Measurements from ENCODE around the gene MED13L.
"Not testable (repeated sequence)": the region's sequence is repeated elsewhere in the genome, so short reads cannot be mapped to it uniquely, and the experiment has no call there.

Gene MED13L

DNA sequence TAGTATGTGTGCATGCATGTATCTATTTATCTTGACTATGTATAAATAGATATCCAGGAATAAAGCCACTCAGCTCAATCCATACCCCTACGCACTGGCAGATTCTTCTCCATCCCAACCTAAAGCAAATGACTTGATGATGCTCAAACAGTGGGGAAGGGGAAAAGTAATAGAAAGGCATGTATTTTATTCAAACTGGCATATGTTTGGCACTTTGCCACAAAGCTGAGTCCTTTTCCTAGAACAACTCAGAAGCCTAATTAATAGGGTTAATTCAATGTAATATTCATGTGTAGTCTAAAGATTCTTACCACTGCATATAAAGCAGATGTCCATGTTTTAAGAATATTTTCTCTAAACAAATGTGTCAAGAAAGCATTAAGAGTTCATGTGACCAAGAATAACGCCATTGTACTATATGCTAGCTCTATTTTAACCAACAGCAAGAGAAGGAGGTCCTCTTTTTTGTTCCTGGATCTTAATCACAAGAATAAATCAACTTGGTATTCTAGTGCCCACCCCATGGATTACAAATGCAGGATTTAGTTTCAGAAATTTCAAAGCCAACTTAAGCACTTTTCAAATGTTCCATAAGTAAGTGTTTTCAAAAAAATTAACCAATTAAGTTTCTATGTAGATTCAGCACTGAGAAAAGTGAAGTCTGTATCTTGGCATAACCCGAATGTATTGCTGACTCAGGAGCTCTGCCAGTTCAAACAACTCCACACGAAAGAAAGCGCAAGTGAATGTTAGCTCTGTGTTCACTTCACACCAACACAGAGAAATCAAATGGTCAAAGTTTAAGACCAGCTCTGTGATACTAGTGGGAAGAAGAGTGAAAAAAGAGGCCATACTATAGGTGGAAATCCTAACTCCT, 233.6 kb downstream of the MED13L start:
- DNase-seq, result no peak

DNA sequence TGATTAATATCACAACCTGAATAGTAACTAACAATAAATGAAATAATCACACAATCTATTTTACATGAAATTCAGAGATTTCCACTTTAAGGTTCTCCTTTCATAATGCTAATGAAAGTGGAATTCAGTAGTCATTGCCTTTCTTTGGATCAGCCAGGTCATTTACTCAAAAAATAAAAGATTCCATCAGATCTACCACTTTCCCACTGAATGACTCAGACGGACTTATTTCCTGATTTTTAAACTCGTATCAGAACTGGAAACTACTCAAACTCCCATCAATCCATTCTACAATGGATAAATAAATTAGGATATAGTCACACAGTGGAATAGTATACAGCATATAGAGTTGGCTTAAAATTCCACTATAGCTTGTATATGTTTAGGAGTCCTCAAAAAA, 237.1 kb downstream of the MED13L start:
- no peak for DNase-seq

DNA sequence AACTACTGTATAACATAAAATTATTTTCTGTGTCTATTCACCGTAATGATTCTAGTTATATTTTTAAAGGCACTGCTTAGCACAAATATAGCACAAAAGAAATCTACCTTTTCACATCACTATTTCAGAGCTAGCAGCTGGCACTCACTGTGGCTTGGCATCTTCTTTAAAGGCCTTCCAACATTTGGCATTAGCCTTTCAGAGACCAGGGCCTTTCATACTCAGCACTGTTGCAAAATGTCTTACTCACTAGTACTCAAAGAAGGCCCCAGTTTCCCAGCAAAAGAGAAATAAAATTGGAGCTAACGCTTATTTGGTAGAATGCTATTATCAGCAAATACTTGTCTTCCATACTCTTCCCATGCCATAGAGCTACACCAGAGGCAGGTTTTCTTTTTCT, 238.4 kb downstream of the MED13L start:
- no peak for DNase-seq

DNA sequence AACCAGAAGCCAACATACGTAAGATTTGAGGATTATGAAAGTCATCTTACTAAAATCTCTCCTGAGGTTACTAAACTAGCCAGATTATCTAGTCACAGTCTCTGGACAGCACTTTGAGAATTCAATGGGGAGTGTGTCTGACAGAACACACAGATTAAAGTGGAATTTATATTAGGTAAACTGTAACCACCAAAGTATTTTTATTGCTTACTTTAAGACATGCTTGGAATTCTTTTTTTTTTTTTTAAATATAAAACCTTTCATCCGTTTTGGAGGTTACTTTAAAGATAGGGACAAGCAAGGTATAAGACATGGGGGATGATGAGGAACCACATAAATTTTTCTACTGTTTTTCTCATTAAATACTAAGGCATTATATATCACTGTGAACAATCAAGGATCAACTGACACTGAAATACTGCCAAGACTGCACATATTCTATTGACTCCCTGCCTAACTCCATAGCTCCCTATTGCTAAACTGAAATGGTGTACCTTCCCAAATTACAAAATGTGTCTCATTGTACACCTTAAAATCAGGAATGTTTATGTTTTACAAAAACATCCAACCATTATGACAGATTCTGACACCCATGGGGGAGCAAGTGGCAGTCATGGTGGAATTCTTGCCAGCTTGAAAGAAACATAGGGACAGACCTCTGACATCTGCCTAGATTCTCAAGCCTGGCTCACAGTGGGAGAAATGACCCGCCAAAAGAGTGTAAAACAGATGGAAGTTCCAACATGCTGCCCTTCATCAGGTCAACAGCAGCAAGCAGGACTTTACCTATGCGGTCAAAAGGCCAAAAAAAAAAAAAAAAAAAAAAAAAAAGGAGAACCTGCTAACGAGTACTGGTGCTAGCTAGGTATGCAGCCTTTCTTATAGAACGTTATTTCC, 239.3 kb downstream of the MED13L start:
- DNase-seq, result no peak

DNA sequence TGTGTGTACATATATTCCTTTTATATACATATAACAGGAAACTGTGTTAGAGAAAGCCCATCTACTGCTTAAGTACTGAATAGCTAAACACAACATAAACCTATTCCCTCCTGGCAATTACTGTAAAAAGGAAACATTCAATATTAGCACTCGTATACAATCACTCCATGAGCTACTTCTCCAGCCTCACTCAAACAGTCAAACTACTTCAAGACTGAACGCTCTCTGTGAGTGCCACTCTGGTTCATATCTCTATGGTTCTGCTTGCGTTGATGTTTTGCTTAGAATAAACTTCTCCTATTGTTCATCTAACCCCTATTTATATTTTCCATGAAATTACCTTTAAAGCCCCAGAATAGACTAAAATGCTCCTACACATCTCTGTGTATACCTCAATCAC, 243.7 kb downstream of the MED13L start:
- DNase-seq, result no peak

DNA sequence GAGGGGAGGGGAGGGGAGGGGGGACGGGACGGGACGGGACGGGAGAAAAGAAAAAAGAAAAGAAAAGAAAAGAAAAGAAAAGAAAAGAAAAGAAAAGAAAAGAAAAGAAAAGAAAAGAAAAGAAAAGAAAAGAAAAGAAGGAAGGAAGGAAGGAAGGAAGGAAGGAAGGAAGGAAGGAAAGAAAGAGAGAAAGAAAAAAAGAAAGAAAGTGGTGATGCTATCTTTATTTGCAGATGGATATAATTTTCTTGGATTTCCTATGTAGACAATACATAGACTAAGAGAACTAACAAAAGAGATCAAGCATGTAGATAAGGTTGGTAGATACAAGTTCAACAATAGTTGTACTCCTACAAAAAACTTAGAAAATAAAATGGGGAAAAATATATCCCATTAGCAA, 245.9 kb downstream of the MED13L start:
- DNase-seq, result not testable (repeated sequence)

DNA sequence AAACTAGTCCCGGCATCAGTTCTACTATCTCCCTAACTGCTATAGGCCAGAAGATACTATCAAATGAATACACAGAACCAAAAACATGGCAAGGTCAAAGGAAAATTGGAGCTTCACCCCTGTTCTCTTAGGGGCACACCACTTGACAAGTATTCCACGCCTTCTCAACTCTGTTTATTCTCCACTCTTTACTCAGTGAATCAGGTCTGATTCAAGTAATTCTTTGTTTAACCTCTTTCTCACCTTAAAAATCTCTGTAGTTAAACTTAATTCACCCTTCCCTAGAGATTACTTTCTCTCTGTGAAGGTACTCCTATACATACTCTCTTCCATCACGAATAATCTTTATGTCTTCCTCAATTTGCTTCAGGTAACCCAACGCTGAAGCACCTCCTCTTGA, 248.9 kb downstream of the MED13L start:
- no peak for DNase-seq

DNA sequence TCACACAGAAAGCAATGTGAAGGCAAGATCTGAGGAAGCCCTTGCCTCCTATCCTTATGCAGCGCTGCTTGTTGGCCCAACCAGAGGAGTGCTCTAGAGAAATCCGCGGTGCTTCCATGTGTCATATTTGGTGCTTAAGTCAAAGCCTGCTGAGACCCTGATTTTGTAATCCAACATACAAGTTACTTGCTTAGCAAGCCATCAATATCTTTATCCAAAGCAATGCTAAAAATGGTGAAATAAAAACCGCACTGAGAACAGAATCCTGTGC, 250.0 kb downstream of the MED13L start:
- DNase-seq, result no peak

DNA sequence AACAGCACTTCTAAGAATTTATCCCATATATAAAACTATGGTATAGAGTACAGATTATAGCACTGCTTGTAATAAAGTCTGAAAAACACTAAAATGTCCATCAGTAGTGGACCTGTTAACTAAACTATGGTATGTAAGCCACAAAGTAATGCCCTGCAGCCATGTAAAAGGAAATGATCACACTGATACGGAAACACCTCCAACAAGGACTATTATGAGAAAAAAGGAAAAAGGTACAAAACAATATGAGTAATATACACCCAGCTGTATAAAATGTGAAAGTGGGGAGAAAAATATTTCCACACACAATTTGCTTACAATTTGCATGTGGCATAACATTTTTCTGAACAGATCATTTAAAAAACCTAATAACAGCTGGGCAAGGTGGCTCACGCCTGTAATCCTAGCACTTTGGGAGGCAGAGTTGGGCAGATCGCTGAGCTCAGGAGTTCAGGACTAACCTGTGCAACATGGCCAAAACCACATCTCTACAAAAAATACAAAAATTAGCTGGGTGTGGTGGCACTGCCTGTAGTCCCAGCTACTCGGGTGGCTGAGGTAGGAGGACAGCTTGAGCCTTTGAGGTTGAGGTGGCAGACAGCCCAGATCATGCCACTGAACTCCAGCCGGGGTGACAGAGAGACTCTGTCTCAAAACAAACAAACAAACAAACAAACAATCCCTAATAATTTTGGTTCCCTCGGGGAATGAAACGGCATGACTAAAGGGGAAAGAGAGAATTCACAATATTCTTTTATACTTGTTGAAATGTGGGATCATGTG, 250.5 kb downstream of the MED13L start:
- no peak for DNase-seq

DNA sequence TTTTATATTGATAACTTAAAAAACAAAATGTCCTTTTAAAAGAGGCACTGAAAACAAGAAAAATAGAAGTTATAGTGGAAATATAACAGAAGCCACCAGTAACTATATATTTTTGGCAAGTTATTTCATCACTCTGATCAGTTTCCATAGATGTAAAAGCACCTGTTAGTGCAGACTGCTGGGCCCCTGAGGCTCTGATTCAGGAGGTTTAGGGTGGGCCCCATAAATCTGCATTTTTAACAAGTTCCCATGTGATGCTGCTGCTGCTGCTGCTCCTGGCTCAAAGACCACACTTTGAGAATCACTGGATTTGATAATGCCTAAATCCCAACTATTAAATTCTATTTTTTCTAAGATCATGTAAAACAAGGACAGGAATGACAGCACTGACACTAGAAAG, 251.1 kb downstream of the MED13L start:
- DNase-seq, result no peak

DNA sequence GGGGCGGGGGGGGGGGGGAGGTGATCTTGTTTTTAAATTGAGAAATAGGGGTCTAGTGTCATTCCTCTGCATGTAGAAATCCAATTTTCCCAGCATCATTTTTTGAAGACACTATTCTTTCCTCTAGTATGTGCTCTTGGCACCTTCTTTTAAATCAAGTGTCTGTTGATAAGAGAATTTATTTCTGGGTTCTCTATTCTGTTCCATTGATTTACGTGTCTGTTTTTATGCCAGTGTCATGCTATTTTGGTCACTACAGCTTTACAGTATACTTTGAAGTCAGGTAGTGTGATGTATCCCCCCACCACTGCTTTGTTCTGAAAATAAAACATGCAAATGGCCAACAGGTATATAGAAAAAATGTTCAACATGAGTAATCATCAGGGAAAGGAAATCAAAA, 252.7 kb downstream of the MED13L start:
- DNase-seq, result no peak

DNA sequence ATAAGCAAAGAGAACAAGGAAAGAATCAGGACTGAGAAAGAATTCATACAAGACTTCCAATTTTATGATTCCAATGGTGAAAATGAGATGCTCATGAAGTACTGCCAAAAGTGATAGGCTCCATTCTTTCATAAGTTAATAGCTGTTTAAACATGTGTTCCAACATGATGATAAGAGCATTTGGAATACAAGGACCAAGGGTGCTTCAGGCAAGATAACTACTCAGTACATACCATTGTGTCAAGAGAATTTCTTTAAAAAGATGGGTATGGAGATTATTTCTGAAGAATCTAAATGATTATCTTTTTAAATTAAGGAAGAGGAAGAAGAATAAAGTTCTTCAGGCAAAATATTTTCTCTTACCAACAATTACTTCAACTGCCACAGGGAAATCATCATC, 258.1 kb downstream of the MED13L start:
- DNase-seq, result no peak

DNA sequence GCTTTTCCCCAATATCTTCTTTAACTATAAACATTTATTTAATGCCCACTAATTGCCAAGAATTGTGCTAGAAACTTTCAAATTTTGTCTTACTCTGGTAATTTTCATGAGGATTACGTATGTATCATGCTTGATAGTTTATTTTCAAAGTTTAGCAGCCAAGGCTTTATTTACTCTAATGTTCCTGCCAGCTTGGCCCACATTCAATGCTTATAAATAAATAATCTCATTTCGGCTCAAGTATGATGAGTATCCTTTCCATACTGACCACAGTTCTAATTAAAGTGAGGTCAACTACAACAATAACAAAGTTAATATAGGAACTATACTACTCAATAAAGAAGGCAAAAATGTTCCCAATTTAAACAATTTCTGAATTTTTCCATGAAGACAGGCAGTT, 259.2 kb downstream of the MED13L start:
- no peak for DNase-seq

DNA sequence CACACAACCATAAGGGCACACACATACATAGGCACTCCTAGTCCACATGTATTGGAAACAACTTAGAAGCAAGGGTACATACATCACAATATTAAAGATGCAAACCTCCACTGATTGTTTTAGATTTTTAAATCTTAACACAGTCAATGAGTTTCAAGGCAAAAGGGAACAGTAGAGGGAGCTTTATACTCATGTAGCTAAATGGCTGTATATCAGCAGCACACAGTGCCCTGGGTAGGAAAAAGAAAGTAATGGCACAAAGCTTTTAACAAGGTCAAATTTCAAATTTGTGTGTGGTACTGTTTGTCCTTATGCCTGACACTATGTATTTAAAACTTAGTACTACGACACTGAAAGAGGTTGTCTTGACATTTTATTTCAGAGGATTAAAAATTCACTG, 262.0 kb downstream of the MED13L start:
- DNase-seq, result no peak

DNA sequence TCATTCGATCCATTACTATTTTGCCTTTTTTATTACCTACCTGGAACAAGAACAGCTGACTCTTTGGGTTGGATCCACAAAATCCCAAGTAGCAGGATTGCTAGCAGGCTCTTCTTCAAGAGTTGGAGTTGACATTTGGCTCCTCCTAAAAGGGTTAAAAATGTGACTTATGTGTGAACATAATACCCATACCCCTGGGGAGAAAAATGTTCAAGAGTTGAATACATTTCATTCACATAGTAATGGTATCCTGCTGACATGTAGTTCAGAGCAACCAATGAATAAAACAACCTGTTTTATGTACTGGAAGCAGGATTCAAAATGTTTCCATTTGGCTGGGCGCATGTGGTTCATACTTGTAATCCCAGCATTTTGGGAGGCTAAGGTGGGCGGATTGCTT, 264.7 kb downstream of the MED13L start:
- no peak for DNase-seq

DNA sequence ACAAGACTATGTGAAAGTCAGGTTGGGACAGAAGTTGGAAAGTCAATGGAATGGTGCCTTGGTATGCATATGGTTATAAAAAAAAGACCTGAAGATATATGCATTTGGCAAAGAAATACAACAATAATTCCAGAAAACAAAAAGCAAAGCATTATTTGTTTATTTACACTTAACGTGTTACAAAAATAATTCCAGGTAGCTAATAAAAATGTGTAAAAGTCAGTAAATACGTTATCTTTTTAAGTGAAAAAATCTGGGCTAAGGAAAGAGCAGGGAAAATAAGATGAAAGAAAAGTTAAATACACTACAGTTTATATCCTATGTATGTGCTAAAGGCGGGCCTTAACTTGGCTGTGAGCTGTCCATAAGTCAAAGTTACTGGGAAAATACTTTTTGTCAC, 266.3 kb downstream of the MED13L start:
- DNase-seq, result no peak

DNA sequence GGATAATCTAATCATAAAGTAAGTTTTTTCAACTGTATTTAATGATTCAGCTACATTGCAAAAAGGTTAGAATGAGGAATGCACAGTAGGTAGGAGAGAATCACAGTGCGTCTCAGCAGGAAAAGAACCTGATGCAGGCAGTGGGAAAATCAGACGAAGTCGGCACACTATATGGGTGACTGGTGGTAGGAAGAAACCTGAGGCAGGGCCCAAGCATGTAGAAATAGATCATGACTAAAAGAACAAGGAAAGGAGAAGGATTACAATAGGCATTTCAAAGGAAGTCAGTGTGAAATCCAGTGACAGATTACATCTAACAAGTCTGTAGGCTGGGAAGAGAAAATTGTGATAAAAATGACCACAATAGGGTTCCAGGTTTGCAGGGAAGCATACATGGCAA, 267.0 kb downstream of the MED13L start:
- DNase-seq, result no peak

DNA sequence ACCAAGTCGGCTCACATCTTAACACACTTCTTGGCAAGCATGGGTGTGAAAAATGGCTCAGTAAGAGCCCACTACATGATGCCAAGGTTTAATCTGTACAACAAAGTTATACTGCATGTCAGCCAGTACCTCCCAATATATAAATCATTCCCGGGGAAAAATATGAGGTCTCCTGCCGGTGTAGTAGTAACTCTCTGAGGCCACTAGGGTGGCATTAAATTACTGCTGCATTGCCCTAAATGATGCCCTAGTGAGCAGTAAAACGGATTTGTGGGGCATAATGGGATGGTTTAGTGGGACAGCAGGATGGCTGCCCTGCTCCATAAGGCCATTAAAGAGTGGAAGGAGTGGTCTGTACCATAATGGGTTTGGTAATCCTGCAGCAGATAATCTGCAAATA, 267.7 kb downstream of the MED13L start:
- no peak for DNase-seq

DNA sequence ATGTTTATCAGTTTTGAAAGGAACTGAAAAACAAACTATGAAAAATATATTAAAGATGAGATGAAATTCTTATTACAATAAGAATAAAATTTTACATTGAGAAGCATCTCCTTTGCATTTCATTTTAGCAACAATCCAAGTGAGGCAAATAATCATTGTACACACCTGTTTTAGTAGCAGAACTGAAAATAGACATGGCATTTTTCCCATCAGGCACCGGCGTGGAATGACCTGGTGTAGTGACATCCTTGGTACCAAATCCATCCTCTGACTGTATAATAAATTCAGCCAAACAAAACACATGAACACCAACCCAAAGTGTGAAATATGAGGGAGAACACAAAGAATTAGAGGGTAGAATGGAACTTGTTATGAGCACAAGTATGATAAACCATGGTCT, 271.4 kb downstream of the MED13L start:
- DNase-seq, result no peak

DNA sequence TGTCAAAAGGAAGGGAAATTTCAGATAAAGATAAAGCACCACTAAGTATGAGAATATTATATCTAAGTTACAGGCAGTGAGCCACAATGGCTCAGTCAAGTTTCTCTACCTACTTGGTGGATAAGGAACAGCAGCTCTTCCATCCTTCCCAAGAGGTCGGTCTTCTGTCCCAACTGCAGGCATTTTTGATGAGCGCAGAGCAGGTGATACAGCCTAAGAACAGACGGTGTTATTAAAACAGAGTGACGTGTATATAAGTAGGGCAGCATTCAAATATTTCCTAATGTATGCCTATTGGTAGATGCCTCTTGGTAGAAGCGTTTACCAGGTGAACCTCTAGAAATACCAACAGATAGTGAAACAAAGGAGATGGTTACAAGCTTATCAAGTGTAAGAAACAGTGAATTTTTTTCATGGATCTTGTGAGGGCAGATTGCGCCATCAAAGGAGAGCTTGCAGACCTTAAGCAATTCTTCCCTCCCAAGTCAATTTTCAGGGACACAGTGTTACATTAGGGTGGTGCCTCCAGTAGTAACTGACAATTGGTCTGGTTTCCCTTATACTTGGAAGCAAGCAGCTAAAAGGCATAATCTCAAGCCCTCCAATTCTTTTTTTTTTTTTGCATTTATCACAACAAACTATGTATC, 274.5 kb downstream of the MED13L start:
- DNase-seq, result no peak

DNA sequence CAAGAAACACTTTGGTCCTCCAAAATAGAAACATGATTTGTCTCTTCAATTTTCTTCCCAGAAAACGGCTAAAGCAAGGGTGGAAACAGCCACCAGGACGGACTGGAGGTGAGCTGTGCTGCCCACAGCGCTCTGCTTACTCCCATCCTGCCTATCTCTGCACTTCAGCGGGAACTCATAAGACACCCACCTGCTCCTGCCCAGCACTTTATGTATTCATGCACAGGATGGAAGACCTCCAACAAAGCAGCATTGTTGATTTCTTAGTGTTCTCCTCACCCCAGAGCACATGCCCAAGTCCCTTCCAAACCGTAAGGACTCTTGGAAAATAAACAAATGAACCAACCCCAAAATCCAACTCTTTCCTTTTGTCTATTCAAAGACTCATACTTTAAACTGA, 277.2 kb downstream of the MED13L start:
- no peak for DNase-seq

DNA sequence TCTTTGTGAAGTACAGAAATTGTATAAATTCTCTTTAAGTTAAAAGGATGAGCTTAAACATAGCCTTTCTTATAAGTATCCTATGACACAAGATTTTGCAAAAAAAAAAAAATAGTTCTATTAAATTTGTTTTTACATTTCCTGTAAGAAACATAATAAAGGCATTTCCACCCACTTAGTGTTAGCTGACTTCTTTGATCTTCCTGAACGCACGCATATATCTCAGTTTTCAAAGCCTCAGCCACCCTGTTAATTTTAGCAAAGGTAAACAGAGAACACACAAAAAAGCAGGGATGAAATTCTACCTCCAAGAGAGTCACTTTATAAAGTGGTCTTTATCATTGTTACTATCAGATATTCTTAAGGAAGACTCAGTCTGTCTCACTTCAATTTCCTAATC, 277.9 kb downstream of the MED13L start:
- no peak for DNase-seq

DNA sequence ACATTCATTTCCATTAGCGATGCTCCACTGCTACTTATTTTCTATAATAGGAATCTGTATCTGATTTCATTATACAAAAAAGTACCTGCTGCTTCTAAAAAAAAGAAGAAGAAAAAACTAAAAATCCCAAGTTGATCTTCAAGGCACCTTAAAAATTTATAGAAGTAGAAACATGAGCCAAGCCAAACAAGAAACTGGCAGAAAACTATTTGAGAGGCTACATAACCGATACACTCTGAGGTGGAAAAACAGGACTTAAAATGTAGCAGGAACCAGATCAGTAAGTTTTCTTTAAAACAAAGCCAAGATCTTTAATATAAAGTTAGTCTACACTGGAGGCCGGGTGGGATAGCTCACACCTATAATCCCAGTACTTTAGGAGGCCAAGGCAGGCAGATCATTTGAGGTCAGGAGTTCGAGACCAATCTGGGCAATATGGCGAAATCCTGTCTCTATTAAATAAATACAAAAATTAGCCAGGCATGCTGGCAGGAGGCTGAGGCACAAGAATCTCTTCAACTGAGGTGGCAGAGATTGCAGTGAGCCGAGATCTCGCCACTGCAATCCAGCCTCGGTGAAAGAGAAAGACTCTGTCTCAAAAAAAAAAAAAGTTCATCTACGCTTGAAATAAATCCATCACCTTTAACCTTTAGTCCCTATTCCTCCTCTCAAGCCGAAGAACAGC, 278.6 kb downstream of the MED13L start:
- no peak for DNase-seq

All from NCI-H1436 treated with DMSO at 0.1 percent for 48 hours (cell line).